ENCODE results near the gene BEND7. TPM values are rescaled to one million over a fixed set of nuclear protein-coding genes. Genes with fewer than 3 reads are reported as not detected.

Gene BEND7
- polyA plus RNA-seq, 4 donors, result 4.6 to 33.8 (median 21.8) TPM

DNA sequence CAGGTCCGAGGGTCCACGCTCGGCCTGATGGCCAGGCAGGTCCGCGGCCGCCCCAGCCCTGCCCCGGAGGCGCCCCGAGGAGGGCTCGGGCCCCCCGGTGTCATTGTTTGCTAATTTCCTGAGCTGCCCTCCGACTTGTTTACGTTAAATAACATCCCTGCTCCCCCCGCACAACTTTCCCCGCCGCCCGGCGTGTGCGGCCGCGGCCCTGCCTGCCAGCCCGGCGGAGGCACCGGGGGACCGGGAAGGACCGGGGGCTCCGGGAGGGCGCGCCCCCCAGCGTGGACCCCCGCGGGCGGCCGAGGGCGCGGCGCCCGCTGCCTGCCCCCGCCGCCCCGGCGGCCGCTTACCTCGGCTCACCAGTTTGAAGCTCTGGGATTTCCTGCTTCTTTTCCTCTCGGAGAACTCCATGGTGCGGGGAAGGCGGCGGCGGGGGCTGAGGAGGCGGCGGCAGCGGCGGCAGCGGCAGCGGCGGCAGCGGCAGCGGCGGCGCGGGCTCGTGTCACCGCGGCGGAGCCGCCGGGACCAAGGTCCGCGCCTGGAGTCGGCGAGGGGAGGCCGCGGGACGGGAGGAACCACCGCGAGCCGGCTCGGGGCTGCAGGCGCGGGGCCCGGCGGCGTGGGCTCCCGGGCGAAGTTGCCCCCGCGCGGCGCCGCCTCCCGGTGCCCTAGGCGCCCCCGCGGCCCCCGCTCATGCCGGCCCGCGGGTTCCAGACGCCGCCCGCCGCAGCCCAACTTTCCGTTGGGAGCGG lies 515 bp downstream of the BEND7 start:
- Histone ChIP-seq H3K27ac (ENCODE audit: low read depth in 1 of 3, low read length in 2 of 3) (peak overlapping the region in 2 of 3 donors; percentile 67 to 97), H3K27me3 (ENCODE audit: control insufficient read depth in 3 of 3, insufficient read depth in 3 of 3, low read length in 3 of 3) (peaks cover 0 to 22% (median 0%) of the 10 kb centered on the region in 3 donors), H3K36me3 (ENCODE audit: control insufficient read depth in 3 of 3, insufficient read depth in 2 of 3, low read depth in 1 of 3, low read length in 3 of 3) (no peaks in the 10 kb centered on the region), H3K4me1 (ENCODE audit: control insufficient read depth in 3 of 3, insufficient read depth in 2 of 3, low read depth in 1 of 3, low read length in 2 of 3) (peaks cover 0 to 14% (median 2%) of the 10 kb centered on the region in 3 donors), H3K4me3 (ENCODE audit: low read depth in 1 of 3, low read length in 3 of 3) (peak overlapping the region; percentile 37 to 100 (median 83)), H3K9me3 (ENCODE audit: control insufficient read depth in 2 of 2, insufficient read depth in 1 of 2, low read depth in 1 of 2, low read length in 1 of 2) (no peaks in the 10 kb centered on the region)
- FAIRE-seq (no peak), DNase-seq (peak; percentile 52 to 75)
- WGBS, 3 donors, result 1% methylated on average over 66 to 104 of the region's 104 CpGs

DNA sequence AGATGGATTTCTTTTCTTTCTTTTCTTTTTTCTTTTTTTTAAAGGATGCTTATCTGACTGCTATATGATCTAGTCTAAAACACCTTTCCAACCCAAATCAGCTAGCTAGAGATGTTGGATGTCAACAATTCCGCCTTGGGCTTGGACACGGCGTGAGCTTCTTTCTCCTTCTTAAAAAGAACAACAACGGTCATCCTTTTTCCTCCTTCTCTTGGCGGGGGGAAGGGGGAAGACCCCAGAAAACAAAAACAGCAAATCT lies 1.0 kb downstream of the BEND7 start:
- Histone ChIP-seq H3K4me1 (ENCODE audit: control insufficient read depth in 3 of 3, insufficient read depth in 2 of 3, low read depth in 1 of 3, low read length in 2 of 3) (peaks cover 0 to 14% (median 2%) of the 10 kb centered on the region in 3 donors), H3K36me3 (ENCODE audit: control insufficient read depth in 3 of 3, insufficient read depth in 2 of 3, low read depth in 1 of 3, low read length in 3 of 3) (no peaks in the 10 kb centered on the region), H3K9me3 (ENCODE audit: control insufficient read depth in 2 of 2, insufficient read depth in 1 of 2, low read depth in 1 of 2, low read length in 1 of 2) (no peaks in the 10 kb centered on the region), H3K27me3 (ENCODE audit: control insufficient read depth in 3 of 3, insufficient read depth in 3 of 3, low read length in 3 of 3) (peaks cover 0 to 22% (median 0%) of the 10 kb centered on the region in 3 donors), H3K4me3 (ENCODE audit: low read depth in 1 of 3, low read length in 3 of 3) (peak overlapping the region; percentile 37 to 100 (median 83)), H3K27ac (ENCODE audit: low read depth in 1 of 3, low read length in 2 of 3) (peak overlapping the region in 2 of 3 donors; percentile 67 to 97)
- no peak for FAIRE-seq
- peak in 1 of 2 donors; percentile 16 for DNase-seq
- WGBS, 3 donors, result 8 to 18% (median 14%) methylated on average over 5 of the region's 5 CpGs

DNA sequence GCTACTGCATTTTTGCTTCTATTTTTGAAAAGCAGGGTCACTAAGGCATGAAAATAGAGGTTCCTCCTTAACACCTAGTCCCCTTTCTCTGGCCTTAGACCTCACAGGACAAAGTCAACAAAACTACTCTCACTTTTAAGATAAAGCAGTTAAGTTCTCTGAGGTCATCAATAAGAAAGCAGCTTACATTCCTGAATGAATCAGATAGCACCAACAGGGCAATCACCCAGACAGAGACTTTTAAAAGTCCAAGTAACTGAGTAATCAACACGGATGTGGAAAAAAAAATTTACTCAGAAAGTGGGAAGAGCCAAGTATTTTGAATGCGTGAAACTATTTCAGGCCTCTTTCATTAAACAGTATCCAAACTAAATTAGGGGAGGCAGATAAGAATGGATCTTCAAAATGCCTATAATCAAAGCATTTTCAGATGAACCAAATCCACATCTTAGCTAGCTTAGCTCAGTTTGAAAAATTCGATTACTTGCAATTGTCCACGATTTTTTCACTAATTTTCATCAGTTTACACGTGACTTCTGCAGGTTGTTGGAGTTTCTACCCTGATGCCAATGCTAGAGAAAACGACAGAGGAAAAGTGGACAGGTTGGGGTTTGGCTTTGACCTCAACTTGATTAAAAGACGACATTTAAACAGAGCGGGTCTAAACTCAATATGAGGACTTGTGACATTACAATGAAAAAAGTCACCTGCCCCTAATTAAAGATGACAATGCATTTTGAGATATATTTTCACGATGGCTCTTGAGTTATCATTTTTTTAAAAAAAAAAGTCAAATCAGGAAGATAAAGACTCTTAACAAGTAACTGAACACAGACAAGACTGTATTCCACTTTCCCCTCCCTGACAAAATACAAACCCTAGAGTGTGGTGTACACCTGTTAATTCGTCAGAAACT lies 1.6 kb downstream of the BEND7 start:
- peak overlapping the region in 2 of 3 donors; percentile 40 to 97 for H3K27ac ChIP-seq (ENCODE audit: low read depth in 1 of 3, low read length in 2 of 3)
- WGBS, 3 donors, result 12 to 46% (median 26%) methylated on average over 10 of the region's 10 CpGs
- peaks cover 0 to 22% (median 0%) of the 10 kb centered on the region in 3 donors for H3K27me3 ChIP-seq (ENCODE audit: control insufficient read depth in 3 of 3, insufficient read depth in 3 of 3, low read length in 3 of 3)
- FAIRE-seq, result no peak
- peak; percentile 81 to 90 for DNase-seq
- peaks cover 0 to 14% (median 2%) of the 10 kb centered on the region in 3 donors for H3K4me1 ChIP-seq (ENCODE audit: control insufficient read depth in 3 of 3, insufficient read depth in 2 of 3, low read depth in 1 of 3, low read length in 2 of 3)
- H3K9me3 ChIP-seq (ENCODE audit: control insufficient read depth in 2 of 2, insufficient read depth in 1 of 2, low read depth in 1 of 2, low read length in 1 of 2), result no peaks in the 10 kb centered on the region
- H3K36me3 ChIP-seq (ENCODE audit: control insufficient read depth in 3 of 3, insufficient read depth in 2 of 3, low read depth in 1 of 3, low read length in 3 of 3), result peaks cover 0 to 3% (median 0%) of the 10 kb centered on the region in 3 donors
- peak overlapping the region in 1 of 3 donors; percentile 100 for H3K4me3 ChIP-seq (ENCODE audit: low read depth in 1 of 3, low read length in 3 of 3)

DNA sequence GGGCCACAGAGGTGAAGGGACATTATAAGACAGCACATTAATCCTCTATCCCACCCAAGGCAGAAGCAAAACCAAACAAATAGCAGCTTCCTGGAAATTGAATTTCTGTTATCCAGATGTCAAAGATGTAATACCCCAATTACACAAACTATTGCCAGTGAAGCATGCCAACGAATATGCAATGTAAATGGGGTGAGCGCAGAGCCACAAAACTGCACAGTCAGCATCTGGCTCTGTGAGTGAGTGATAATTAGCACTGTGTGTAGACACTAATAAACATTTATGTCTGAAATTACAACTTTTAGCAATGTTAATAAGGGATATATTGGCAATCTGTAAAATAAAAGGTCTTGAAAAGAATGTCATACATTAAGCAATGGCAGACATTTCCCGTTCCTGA lies 3.2 kb downstream of the BEND7 start:
- Histone ChIP-seq H3K4me1 (ENCODE audit: control insufficient read depth in 3 of 3, insufficient read depth in 2 of 3, low read depth in 1 of 3, low read length in 2 of 3) (peaks cover 0 to 14% (median 0%) of the 10 kb centered on the region in 3 donors), H3K36me3 (ENCODE audit: control insufficient read depth in 3 of 3, insufficient read depth in 2 of 3, low read depth in 1 of 3, low read length in 3 of 3) (peaks cover 2 to 6% (median 3%) of the 10 kb centered on the region in 3 donors), H3K27ac (ENCODE audit: low read depth in 1 of 3, low read length in 2 of 3) (no peak overlapping the region), H3K27me3 (ENCODE audit: control insufficient read depth in 3 of 3, insufficient read depth in 3 of 3, low read length in 3 of 3) (peaks cover 0 to 22% (median 0%) of the 10 kb centered on the region in 3 donors), H3K4me3 (ENCODE audit: low read depth in 1 of 3, low read length in 3 of 3) (no peak overlapping the region), H3K9me3 (ENCODE audit: control insufficient read depth in 2 of 2, insufficient read depth in 1 of 2, low read depth in 1 of 2, low read length in 1 of 2) (no peaks in the 10 kb centered on the region)
- FAIRE-seq (no peak), DNase-seq (no peak)
- WGBS, 3 donors, result 78 to 81% (median 79%) methylated on average over 3 of the region's 3 CpGs

DNA sequence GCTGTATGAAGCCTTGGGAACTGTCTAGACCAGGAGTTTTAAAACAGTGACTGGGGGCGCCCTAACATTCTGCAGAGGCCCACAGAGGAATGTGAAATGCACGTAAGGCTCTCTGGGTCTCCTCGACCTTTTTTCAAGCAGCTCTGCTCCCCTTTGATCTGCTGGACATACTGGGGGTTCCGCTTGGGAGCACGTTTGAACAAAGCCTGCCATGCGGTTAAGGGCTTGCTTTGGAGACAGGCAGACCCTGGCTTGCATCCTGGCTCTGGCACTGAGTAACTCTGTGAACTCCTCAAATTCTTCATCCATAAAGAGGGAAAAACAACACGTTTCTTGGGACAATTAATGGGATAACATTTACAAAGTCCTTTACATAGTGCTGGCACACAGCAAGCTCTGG lies 7.8 kb downstream of the BEND7 start:
- H3K4me1 ChIP-seq (ENCODE audit: control insufficient read depth in 3 of 3, insufficient read depth in 2 of 3, low read depth in 1 of 3, low read length in 2 of 3), result no peaks in the 10 kb centered on the region
- H3K27me3 ChIP-seq (ENCODE audit: control insufficient read depth in 3 of 3, insufficient read depth in 3 of 3, low read length in 3 of 3), result peaks cover 0 to 5% (median 0%) of the 10 kb centered on the region in 3 donors
- 78 to 86% (median 83%) methylated on average over 7 of the region's 7 CpGs for WGBS, 3 donors
- H3K4me3 ChIP-seq (ENCODE audit: low read depth in 1 of 3, low read length in 3 of 3), result no peak overlapping the region
- H3K9me3 ChIP-seq (ENCODE audit: control insufficient read depth in 2 of 2, insufficient read depth in 1 of 2, low read depth in 1 of 2, low read length in 1 of 2), result no peaks in the 10 kb centered on the region
- peaks cover 2 to 15% (median 3%) of the 10 kb centered on the region in 3 donors for H3K36me3 ChIP-seq (ENCODE audit: control insufficient read depth in 3 of 3, insufficient read depth in 2 of 3, low read depth in 1 of 3, low read length in 3 of 3)
- DNase-seq (no peak), FAIRE-seq (no peak)
- no peak overlapping the region for H3K27ac ChIP-seq (ENCODE audit: low read depth in 1 of 3, low read length in 2 of 3)

DNA sequence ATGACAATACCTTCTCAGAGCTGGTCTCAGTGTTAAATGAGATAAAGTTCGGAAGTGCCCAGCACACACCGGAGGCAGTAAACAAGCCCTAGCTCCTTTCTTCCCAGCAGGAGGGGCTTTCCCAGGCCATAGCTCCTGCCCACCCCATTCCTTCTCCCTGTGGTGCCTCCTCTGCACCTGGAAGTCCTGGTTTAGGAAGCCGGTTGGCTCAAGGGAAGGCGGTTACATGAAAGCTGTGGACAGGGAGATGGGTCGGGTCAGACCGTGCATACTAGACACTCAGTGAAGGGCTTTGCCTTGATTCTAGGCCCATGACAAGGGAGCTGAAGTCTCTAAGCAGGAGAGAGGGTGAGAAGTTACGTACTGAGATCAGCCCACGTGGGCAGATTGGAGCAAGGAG lies 8.6 kb downstream of the BEND7 start:
- Histone ChIP-seq H3K4me3 (ENCODE audit: low read depth in 1 of 3, low read length in 3 of 3) (no peak overlapping the region), H3K27ac (ENCODE audit: low read depth in 1 of 3, low read length in 2 of 3) (no peak overlapping the region), H3K36me3 (ENCODE audit: control insufficient read depth in 3 of 3, insufficient read depth in 2 of 3, low read depth in 1 of 3, low read length in 3 of 3) (peaks cover 2 to 15% (median 3%) of the 10 kb centered on the region in 3 donors), H3K9me3 (ENCODE audit: control insufficient read depth in 2 of 2, insufficient read depth in 1 of 2, low read depth in 1 of 2, low read length in 1 of 2) (no peaks in the 10 kb centered on the region), H3K27me3 (ENCODE audit: control insufficient read depth in 3 of 3, insufficient read depth in 3 of 3, low read length in 3 of 3) (no peaks in the 10 kb centered on the region), H3K4me1 (ENCODE audit: control insufficient read depth in 3 of 3, insufficient read depth in 2 of 3, low read depth in 1 of 3, low read length in 2 of 3) (no peaks in the 10 kb centered on the region)
- 89 to 94% (median 91%) methylated on average over 8 of the region's 8 CpGs for WGBS, 3 donors
- FAIRE-seq, result no peak
- DNase-seq, result no peak

DNA sequence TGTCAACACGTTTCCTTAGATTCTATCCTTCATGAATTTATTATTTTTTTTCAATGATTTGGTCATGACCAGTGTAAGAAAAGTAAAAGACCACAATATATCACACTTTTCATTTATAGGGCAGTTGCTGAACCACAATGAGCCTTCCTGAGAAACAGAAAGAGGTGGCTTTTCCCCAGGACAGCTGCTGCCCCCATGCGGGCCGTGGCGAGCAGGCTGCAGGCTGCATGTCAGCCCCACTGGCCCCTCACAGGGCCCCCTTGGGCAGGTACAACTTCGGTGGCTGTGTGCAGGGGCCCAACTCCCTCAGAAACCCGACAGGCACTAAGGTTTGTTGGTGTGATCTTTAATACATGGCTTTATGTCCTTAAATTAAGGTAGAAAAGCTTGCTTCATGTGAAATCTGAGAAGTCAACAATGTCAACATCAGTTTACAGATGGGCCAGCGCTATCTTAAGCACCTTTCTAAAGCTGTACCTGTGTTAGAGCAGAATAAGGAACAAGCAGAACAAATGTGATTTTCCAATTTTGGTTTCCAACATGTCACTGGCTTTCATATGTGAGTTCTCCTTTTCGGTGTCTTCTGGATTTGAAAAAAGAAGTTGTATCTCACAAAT lies 10.6 kb downstream of the BEND7 start:
- peaks cover 2 to 15% (median 5%) of the 10 kb centered on the region in 3 donors for H3K36me3 ChIP-seq (ENCODE audit: control insufficient read depth in 3 of 3, insufficient read depth in 2 of 3, low read depth in 1 of 3, low read length in 3 of 3)
- H3K27ac ChIP-seq (ENCODE audit: low read depth in 1 of 3, low read length in 2 of 3), result no peak overlapping the region
- DNase-seq, result peak in 1 of 2 donors; percentile 28
- no peaks in the 10 kb centered on the region for H3K4me1 ChIP-seq (ENCODE audit: control insufficient read depth in 3 of 3, insufficient read depth in 2 of 3, low read depth in 1 of 3, low read length in 2 of 3)
- no peak for FAIRE-seq
- 60 to 78% (median 72%) methylated on average over 8 of the region's 8 CpGs for WGBS, 3 donors
- H3K9me3 ChIP-seq (ENCODE audit: control insufficient read depth in 2 of 2, insufficient read depth in 1 of 2, low read depth in 1 of 2, low read length in 1 of 2), result no peaks in the 10 kb centered on the region
- H3K27me3 ChIP-seq (ENCODE audit: control insufficient read depth in 3 of 3, insufficient read depth in 3 of 3, low read length in 3 of 3), result no peaks in the 10 kb centered on the region
- H3K4me3 ChIP-seq (ENCODE audit: low read depth in 1 of 3, low read length in 3 of 3), result no peak overlapping the region

DNA sequence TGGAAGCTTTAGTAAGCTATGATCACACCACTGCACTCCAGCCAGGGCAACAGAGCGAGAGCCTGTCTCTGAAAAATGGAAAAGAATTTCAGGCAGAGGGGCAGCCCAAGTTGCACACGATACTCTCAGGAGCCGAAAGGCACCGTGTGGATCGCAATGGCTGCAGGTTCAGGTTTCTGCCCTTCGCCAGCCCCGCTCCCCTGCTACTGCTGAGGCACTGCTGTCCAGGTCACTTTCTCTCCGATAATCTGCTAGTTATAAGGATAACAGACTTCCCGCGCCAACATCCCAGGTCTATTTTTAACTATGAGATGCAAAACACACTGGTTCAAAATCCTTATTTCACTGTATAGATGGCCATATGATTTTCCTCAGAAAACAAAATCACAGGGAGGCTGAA lies 11.1 kb downstream of the BEND7 start:
- DNase-seq (no peak), FAIRE-seq (no peak)
- 91 to 97% (median 94%) methylated on average over 10 of the region's 10 CpGs for whole genome bisulfite sequencing, 3 donors
- no peak overlapping the region for H3K27ac ChIP-seq (ENCODE audit: low read depth in 1 of 3, low read length in 2 of 3)
- H3K4me1 ChIP-seq (ENCODE audit: control insufficient read depth in 3 of 3, insufficient read depth in 2 of 3, low read depth in 1 of 3, low read length in 2 of 3), result no peaks in the 10 kb centered on the region
- no peak overlapping the region for H3K4me3 ChIP-seq (ENCODE audit: low read depth in 1 of 3, low read length in 3 of 3)
- no peaks in the 10 kb centered on the region for H3K9me3 ChIP-seq (ENCODE audit: control insufficient read depth in 2 of 2, insufficient read depth in 1 of 2, low read depth in 1 of 2, low read length in 1 of 2)
- no peaks in the 10 kb centered on the region for H3K27me3 ChIP-seq (ENCODE audit: control insufficient read depth in 3 of 3, insufficient read depth in 3 of 3, low read length in 3 of 3)
- peaks cover 2 to 14% (median 5%) of the 10 kb centered on the region in 3 donors for H3K36me3 ChIP-seq (ENCODE audit: control insufficient read depth in 3 of 3, insufficient read depth in 2 of 3, low read depth in 1 of 3, low read length in 3 of 3)

Data from small intestine (tissue), 7 donors.